SH-SY5Y (cell line): Measurements from ENCODE around the gene ST6GALNAC4.

ENCODE experiments used
- GATA2 ChIP-seq: IDR thresholded peaks from 2 replicates; pipeline ENCODE4 v1.6.1; 2011; ENCODE audit warnings: mild to moderate bottlenecking, low read depth, low read length
- GATA3 ChIP-seq: IDR thresholded peaks from 2 replicates; pipeline ENCODE4 v1.6.1; 2011; ENCODE audit warnings: low read depth, mild to moderate bottlenecking, low read length, moderate library complexity

The ST6GALNAC4 gene

GRCh38 chr9:127941961-127942215 lies 25.0 kb upstream of the ST6GALNAC4 start:
- no peak for TF ChIP-seq GATA2
- no peak for TF ChIP-seq GATA3

GRCh38 chr9:127941062-127941960 lies 24.5 kb upstream of the ST6GALNAC4 start:
- TF ChIP-seq GATA3 = no peak
- TF ChIP-seq GATA2 = no peak

- no peak for TF ChIP-seq GATA2
- no peak for TF ChIP-seq GATA3
Measured at GRCh38 chr9:127940593-127940992, 23.8 kb upstream of the ST6GALNAC4 start.

GRCh38 chr9:127938298-127938690 lies 21.5 kb upstream of the ST6GALNAC4 start:
- TF ChIP-seq GATA2 (no peak), GATA3 (no peak)

GRCh38 chr9:127937388-127938297 lies 20.8 kb upstream of the ST6GALNAC4 start, which contains the start of gene DPM2:
DPM2 (minus strand) TSS chr9:127937854; CDS start chr9:127937820, 34 bp downstream.
- TF ChIP-seq GATA3 (no peak), GATA2 (0 out of 2 replicates have a peak, but pooled peaks have one; percentile 7)

GRCh38 chr9:127937056-127937387 lies 20.2 kb upstream of the ST6GALNAC4 start:
- TF ChIP-seq GATA2 (no peak), GATA3 (no peak)

GRCh38 chr9:127936347-127936852 lies 19.6 kb upstream of the ST6GALNAC4 start:
- TF ChIP-seq GATA3 (no peak), GATA2 (no peak)

GRCh38 chr9:127935765-127936221 lies 19.0 kb upstream of the ST6GALNAC4 start:
- TF ChIP-seq GATA3 = no peak
- TF ChIP-seq GATA2 = no peak

- no peak for TF ChIP-seq GATA2
- no peak for TF ChIP-seq GATA3
Measured at GRCh38 chr9:127934986-127935385, 18.1 kb upstream of the ST6GALNAC4 start.

GRCh38 chr9:127934248-127934647 lies 17.4 kb upstream of the ST6GALNAC4 start:
- no peak for TF ChIP-seq GATA2
- no peak for TF ChIP-seq GATA3

- TF ChIP-seq GATA3 (no peak), GATA2 (no peak)
Measured at GRCh38 chr9:127931092-127931881, 14.4 kb upstream of the ST6GALNAC4 start.

- TF ChIP-seq GATA3 (no peak), GATA2 (no peak)
Measured at GRCh38 chr9:127930231-127931091, 13.6 kb upstream of the ST6GALNAC4 start, which contains the start of gene PIP5KL1. PIP5KL1 (minus strand) TSS chr9:127930777; CDS start chr9:127930752, 25 bp downstream.

GRCh38 chr9:127929625-127929979 lies 12.8 kb upstream of the ST6GALNAC4 start:
- TF ChIP-seq GATA2 = no peak
- no peak for TF ChIP-seq GATA3
